ENCODE measurements around the gene PXK.

DNA sequence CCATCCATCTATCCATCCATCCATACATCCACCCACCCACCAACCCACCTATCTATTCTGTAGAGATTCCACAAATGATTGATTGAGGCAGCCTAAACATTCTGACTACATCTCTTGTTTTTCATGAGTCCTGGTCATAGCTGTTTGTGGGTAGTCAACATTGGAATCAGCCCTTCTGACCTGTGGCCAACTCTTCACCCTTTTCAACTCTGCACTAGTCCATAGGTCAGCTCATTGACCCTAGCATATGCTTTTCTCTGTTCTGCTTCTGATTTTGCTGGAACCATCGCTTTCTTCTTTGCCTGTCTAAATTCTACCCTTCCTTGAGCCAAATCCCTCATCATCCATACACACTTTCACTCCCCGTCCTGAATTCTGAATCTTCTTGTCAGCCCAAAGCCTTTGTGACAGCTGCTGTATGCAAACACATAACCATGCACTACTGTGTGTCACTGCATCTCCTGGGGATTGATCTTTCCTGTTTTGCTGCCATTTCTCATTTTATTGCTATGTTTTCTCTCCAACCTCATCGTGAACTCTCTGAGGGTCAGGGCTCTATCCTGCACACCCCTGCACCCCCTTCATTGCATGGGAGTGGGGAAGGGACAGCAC, 142.4 kb downstream of the PXK start:
- TF ChIP-seq EZH2 (IDR thresholded peaks at IDR 0.05) (no peak), POLR2AphosphoS5 (IDR thresholded peaks at IDR 0.05; ENCODE audit: borderline replicate concordance, low read depth, low read length) (no peak), FOXP2 (optimal IDR thresholded peaks at IDR 0.05; ENCODE audit: control extremely low read depth, extremely low read length, insufficient read depth) (no peak)

Measured in SK-N-MC (cell line).